Epithelial cell of proximal tubule (primary cell): ENCODE data around the gene MORN1. TPM values are rescaled to one million over a fixed set of nuclear protein-coding genes. Genes with fewer than 3 reads are reported as not detected.
"Not testable (repeated sequence)": the region's sequence is repeated elsewhere in the genome, so short reads cannot be mapped to it uniquely, and the experiment has no call there.

ENCODE experiments used
- DNase-seq: peaks from one replicate; pipeline ENCODE4 v3.0.0-alpha.2; 2011; ENCODE audit warnings: low read depth
- H3K4me3 ChIP-seq: 2 replicates; pipeline ENCODE4 v1.5.1; 2011; ENCODE audit warnings: low read depth, mild to moderate bottlenecking, low read length
- CTCF ChIP-seq: conservative IDR thresholded peaks from 2 replicates; pipeline ENCODE4 v1.5.1; 2012; ENCODE audit warnings: low read depth, mild to moderate bottlenecking, low read length
- total RNA-seq: library from RNA; depleted of rRNA; stranded (reverse); fragments of >200 nt; gene quantifications from 2 replicates; pipeline ENCODE4 v1.2.3, GENCODE V29; 2015

MORN1 gene
- total RNA-seq, 1 donor from 2014 or later: 8.1 TPM

- no peak for TF ChIP-seq CTCF
- no peak for DNase-seq
- H3K4me3 ChIP-seq: no peak overlapping the region
Measured at GRCh38 chr1:2330519-2331199, 60.7 kb downstream of the MORN1 start.

GRCh38 chr1:2330035-2330434 is 61.3 kb downstream of the MORN1 start:
- DNase-seq: no peak
- TF ChIP-seq CTCF: no peak

GRCh38 chr1:2328676-2329455 is 62.5 kb downstream of the MORN1 start:
- TF ChIP-seq CTCF: no peak
- no peak overlapping the region for H3K4me3 ChIP-seq
- no peak for DNase-seq

More at GRCh38 chr1:2330035-2330434, 61.3 kb downstream of the MORN1 start:
- no peak overlapping the region for H3K4me3 ChIP-seq

GRCh38 chr1:2327841-2328240 is 63.5 kb downstream of the MORN1 start:
- no peak overlapping the region for H3K4me3 ChIP-seq
- no peak for DNase-seq
- TF ChIP-seq CTCF: no peak

GRCh38 chr1:2327162-2327561 is 64.2 kb downstream of the MORN1 start:
- not testable (repeated sequence) for DNase-seq, H3K4me3 ChIP-seq

- TF ChIP-seq CTCF: no peak
- no peak overlapping the region for H3K4me3 ChIP-seq
- no peak for DNase-seq
Measured at GRCh38 chr1:2326524-2326923, 64.8 kb downstream of the MORN1 start.

GRCh38 chr1:2324553-2325366 is 66.6 kb downstream of the MORN1 start:
- no peak for DNase-seq
- no peak overlapping the region for H3K4me3 ChIP-seq
- TF ChIP-seq CTCF: no peak
